Liver (tissue), 9 donors: Measurements from ENCODE around the gene RBM45. TPM values are rescaled to one million over a fixed set of nuclear protein-coding genes. Genes with fewer than 3 reads are reported as not detected.

Experiments used
- DNase-seq: peaks from one replicate; pipeline ENCODE4 v3.0.0-alpha.2; 2017; ENCODE audit warnings: low spot score
- H3K27ac ChIP-seq, 2 donors: one replicate each; pipeline ENCODE4 v1.7.0; 2013; ENCODE audit warnings: inconsistent platforms in 2 of 2, low read length in 2 of 2, control low read depth in 1 of 2, low read depth in 1 of 2, mild to moderate bottlenecking in 1 of 2
- H3K27me3 ChIP-seq, 4 donors: one replicate each; pipeline versions ENCODE4 v1.6.1 to v1.7.0; 2013; ENCODE audit warnings: low read length in 3 of 4, inconsistent platforms in 1 of 4, mild to moderate bottlenecking in 1 of 4, moderate library complexity in 1 of 4; ENCODE audit not compliant: control insufficient read depth in 4 of 4, insufficient read depth in 4 of 4
- H3K36me3 ChIP-seq, 4 donors: one replicate each; pipeline versions ENCODE4 v1.6.1 to v1.7.0; 2013; ENCODE audit warnings: low read length in 3 of 4, mild to moderate bottlenecking in 3 of 4, low read depth in 1 of 4, moderate library complexity in 1 of 4; ENCODE audit not compliant: control insufficient read depth in 4 of 4, insufficient read depth in 3 of 4
- H3K4me1 ChIP-seq, 4 donors: one replicate each; pipeline versions ENCODE4 v1.6.1 to v1.7.0; 2013; ENCODE audit warnings: low read length in 3 of 4, mild to moderate bottlenecking in 3 of 4, moderate library complexity in 1 of 4; ENCODE audit not compliant: control insufficient read depth in 4 of 4, insufficient read depth in 4 of 4
- H3K4me3 ChIP-seq, 3 donors: one replicate each; pipeline versions ENCODE4 v1.6.1 to v1.7.0; 2013; ENCODE audit warnings: low read length in 3 of 3, control low read depth in 1 of 3, low read depth in 1 of 3, mild to moderate bottlenecking in 1 of 3
- H3K9ac ChIP-seq, 2 donors: one replicate each; pipeline ENCODE4 v1.7.0; 2013; ENCODE audit warnings: low read length in 2 of 2, mild to moderate bottlenecking in 2 of 2, moderate library complexity in 2 of 2, control low read depth in 1 of 2, low read depth in 1 of 2
- H3K9me3 ChIP-seq, 4 donors: one replicate each; pipeline versions ENCODE4 v1.6.1 to v1.7.0; 2013; ENCODE audit warnings: low read length in 3 of 4; ENCODE audit not compliant: control insufficient read depth in 4 of 4
- ATF3 ChIP-seq: IDR thresholded peaks from 2 replicates; pipeline ENCODE4 v1.6.1; 2016; ENCODE audit warnings: antibody characterized with exemption
- EGR1 ChIP-seq, 2 donors: IDR thresholded peaks; 2 replicates each; pipeline ENCODE4 v1.6.1; 2016 to 2018; ENCODE audit warnings: antibody characterized with exemption in 2 of 2, low read depth in 2 of 2
- FOXA2 ChIP-seq: IDR thresholded peaks from 2 replicates; pipeline ENCODE4 v1.6.1; 2016; ENCODE audit warnings: antibody characterized with exemption
- HNF4A ChIP-seq, 2 donors: conservative IDR thresholded peaks; 2 replicates each; pipeline ENCODE4 v1.6.1; 2016; ENCODE audit warnings: antibody characterized with exemption in 2 of 2, mild to moderate bottlenecking in 2 of 2
- HNF4G ChIP-seq: IDR thresholded peaks from 2 replicates; pipeline ENCODE4 v1.6.1; 2016; ENCODE audit warnings: antibody characterized with exemption
- JUND ChIP-seq, 2 donors: IDR thresholded peaks; 2 replicates each; pipeline ENCODE4 v1.6.1; 2016; ENCODE audit warnings: antibody characterized with exemption in 2 of 2
- MAX ChIP-seq: IDR thresholded peaks from 2 replicates; pipeline ENCODE4 v1.6.1; 2016; ENCODE audit warnings: antibody characterized with exemption
- NR2F2 ChIP-seq: IDR thresholded peaks from 2 replicates; pipeline ENCODE4 v1.6.1; 2016; ENCODE audit warnings: antibody characterized with exemption
- RAD21 ChIP-seq, 2 donors: IDR thresholded peaks; 2 replicates each; pipeline ENCODE4 v1.6.1; 2016; ENCODE audit warnings: antibody characterized with exemption in 2 of 2, mild to moderate bottlenecking in 2 of 2
- REST ChIP-seq: IDR thresholded peaks from 2 replicates; pipeline ENCODE4 v1.6.1; 2016; ENCODE audit warnings: antibody characterized with exemption, mild to moderate bottlenecking
- RXRA ChIP-seq, 2 donors: IDR thresholded peaks; 2 replicates each; pipeline ENCODE4 v1.6.1; 2017 to 2018; ENCODE audit warnings: antibody characterized with exemption in 2 of 2, mild to moderate bottlenecking in 1 of 2
- SP1 ChIP-seq: IDR thresholded peaks from 2 replicates; pipeline ENCODE4 v1.6.1; 2018; ENCODE audit warnings: antibody characterized with exemption, mild to moderate bottlenecking
- TAF1 ChIP-seq: conservative IDR thresholded peaks from 2 replicates; pipeline ENCODE4 v1.6.1; 2016; ENCODE audit warnings: antibody characterized with exemption, mild to moderate bottlenecking
- YY1 ChIP-seq: IDR thresholded peaks from 2 replicates; pipeline ENCODE4 v1.6.1; 2016; ENCODE audit warnings: antibody characterized with exemption, mild to moderate bottlenecking
- ZBTB33 ChIP-seq: IDR thresholded peaks from 2 replicates; pipeline ENCODE4 v1.6.1; 2016; ENCODE audit warnings: antibody characterized with exemption
- WGBS: extraction: QIAGEN DNeasy Blood & Tissue Kit; methylation state at CpG from one replicate; pipeline ENCODE4 v1.1.7; 2013; 5-methylcytosine and 5-hydroxymethylcytosine counted together
- polyA plus RNA-seq, 2 donors: library from polyadenylated mRNA; stranded (reverse) in 1 of 2; unstranded in 1 of 2; fragments of 200-250 nt in 1 of 2; fragments of >200 nt in 1 of 2; fragmentation: Nextera tagmentation in 1 of 2; extraction: Ambion mirVana in 1 of 2; gene quantifications; one replicate each; pipeline versions ENCODE4 v1.2.1 to v1.2.3, GENCODE V29; 2013 to 2015
- total RNA-seq, 2 donors: library from RNA; depleted of rRNA; stranded (reverse); fragments of >200 nt; gene quantifications; one replicate each; pipeline ENCODE4 v1.2.3, GENCODE V29; 2014
- donor health status: healthy.
- donor health status: healthy.
- donor health status: healthy.
- donor health status: healthy.
- donor health status: healthy.

Gene RBM45
- total and polyA plus RNA-seq, 4 donors = 4.2 to 11.4 (median 6.8) TPM

- WGBS = 94% methylated on average over 1 of the region's 1 CpG
These were observed 43.3 kb upstream of the RBM45 start for GRCh38 chr2:178068823-178069454.

GRCh38 chr2:178069551-178069950, 42.7 kb upstream of the RBM45 start:
- Histone ChIP-seq H3K27me3 (no peaks in the 10 kb centered on the region), H3K4me3 (no peak overlapping the region), H3K27ac (no peak overlapping the region), H3K9ac (no peak overlapping the region), H3K4me1 (peaks cover 2 to 34% (median 14%) of the 10 kb centered on the region in 4 donors), H3K36me3 (no peaks in the 10 kb centered on the region), H3K9me3 (no peaks in the 10 kb centered on the region)
- no peak for TF ChIP-seq YY1
- TF ChIP-seq RAD21 (IDR thresholded peaks at IDR 0.05) = peak; percentile 76 to 77
- DNase-seq = no peak
- WGBS = 38% methylated on average over 1 of the region's 1 CpG

More at GRCh38 chr2:178068823-178069454, 43.3 kb upstream of the RBM45 start:
- Histone ChIP-seq H3K36me3 (no peaks in the 10 kb centered on the region), H3K9ac (no peak overlapping the region), H3K27ac (no peak overlapping the region), H3K9me3 (no peaks in the 10 kb centered on the region), H3K4me3 (no peak overlapping the region), H3K27me3 (no peaks in the 10 kb centered on the region), H3K4me1 (peaks cover 2 to 33% (median 14%) of the 10 kb centered on the region in 4 donors)
- no peak for TF ChIP-seq SP1
- no peak for TF ChIP-seq RAD21 (IDR thresholded peaks at IDR 0.05)
- no peak for TF ChIP-seq ZBTB33
- no peak for TF ChIP-seq JUND (IDR thresholded peaks at IDR 0.05)
- TF ChIP-seq REST = no peak
- no peak for TF ChIP-seq HNF4A (conservative IDR thresholded peaks at IDR 0.05)
- TF ChIP-seq TAF1 = no peak
- no peak for TF ChIP-seq YY1
- no peak for TF ChIP-seq RXRA (IDR thresholded peaks at IDR 0.05)
- TF ChIP-seq NR2F2 = no peak
- TF ChIP-seq HNF4G = no peak
- no peak for TF ChIP-seq ATF3
- DNase-seq = no peak

GRCh38 chr2:178070824-178071223, 41.4 kb upstream of the RBM45 start:
- peak overlapping the region in 1 of 2 donors; percentile 12 for H3K9ac ChIP-seq
- H3K9me3 ChIP-seq = no peaks in the 10 kb centered on the region
- no peak for DNase-seq
- H3K27ac ChIP-seq = no peak overlapping the region
- H3K27me3 ChIP-seq = no peaks in the 10 kb centered on the region
- H3K36me3 ChIP-seq = no peaks in the 10 kb centered on the region
- 52% methylated on average over 2 of the region's 2 CpGs for WGBS
- H3K4me1 ChIP-seq = peaks cover 2 to 34% (median 14%) of the 10 kb centered on the region in 4 donors
- peak overlapping the region in 1 of 3 donors; percentile 8 for H3K4me3 ChIP-seq
- TF ChIP-seq FOXA2 (peak; percentile 16), RAD21 (IDR thresholded peaks at IDR 0.05) (peak in 1 of 2 donors; percentile 27), RXRA (IDR thresholded peaks at IDR 0.05) (peak in 1 of 2 donors; percentile 4), MAX (peak; percentile 33), YY1 (no peak), HNF4A (conservative IDR thresholded peaks at IDR 0.05) (peak in 1 of 2 donors; percentile 33), EGR1 (IDR thresholded peaks at IDR 0.05; ENCODE audit: low read depth in 2 of 2) (no peak)
